ENCODE measurements around the gene GALNT2. TPM values are rescaled to one million over a fixed set of nuclear protein-coding genes. Genes with fewer than 3 reads are reported as not detected.

Gene GALNT2
- total and polyA plus RNA-seq, 10 of the 15 experiments (the other 5 are each of a cell fraction or from before 2014, with no cell fraction given) = 0.52 to 27.7 (median 16.3) TPM

DNA sequence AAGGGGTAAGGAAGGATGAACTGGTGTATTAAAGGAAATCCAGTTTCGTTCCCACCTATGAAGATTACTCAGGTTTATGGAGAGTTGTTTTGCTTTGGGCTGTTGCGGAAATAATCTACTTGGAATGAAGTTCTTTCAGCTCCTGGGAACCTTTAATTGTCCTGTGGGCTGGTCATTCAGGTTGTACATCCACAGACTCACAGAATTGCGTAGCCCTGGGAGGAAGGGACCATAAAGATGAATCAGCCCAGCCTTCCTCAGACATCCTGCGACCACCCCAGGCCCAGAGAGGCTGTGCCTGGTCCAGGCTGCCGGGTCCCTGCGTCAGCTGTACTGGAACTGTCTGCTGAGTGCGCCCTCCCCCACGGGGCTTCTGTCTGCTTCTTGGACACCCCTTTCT is 72.7 kb downstream of the GALNT2 start:
- no peaks in the 10 kb centered on the region for H4K20me1 ChIP-seq (ENCODE audit: control insufficient read depth, insufficient read depth)
- no TSS peak for BruUV-seq (replicated peaks)
- H3K79me2 ChIP-seq (ENCODE audit: control insufficient read depth, insufficient read depth, low read length) = peaks cover 1% of the 10 kb centered on the region; the same call in 1 of the 2 replicates
- WGBS (ENCODE audit: insufficient coverage, insufficient replicate concordance, low lambda C conversion rate, missing lambda C conversion rate) = 78% methylated on average over 8 of the region's 8 CpGs
- ChIA-PET RAD21 (ENCODE audit: unreplicated experiment) (no interaction called here), POLR2A (interaction anchor here (1.3 kb wide), 1 partner anchor 10 kb away, joined by 4 read pairs; no protein-coding TSS in a partner anchor), CTCF (interaction anchor here (1.1 kb wide), 1 partner anchor 16 kb away, joined by 4 read pairs; no protein-coding TSS in a partner anchor), SMC1A (ENCODE audit: uncharacterized antibody, unreplicated experiment) (interaction anchor here (0.9 kb wide), 1 partner anchor 10 kb away, joined by 3 read pairs; no protein-coding TSS in a partner anchor)
- FAIRE-seq = no peak
- H3K27ac ChIP-seq (ENCODE audit: control insufficient read depth, insufficient read depth) = no peak overlapping the region
- ATAC-seq = no peak
- H3K4me2 ChIP-seq (ENCODE audit: control insufficient read depth, insufficient read depth) = no peak overlapping the region
- H3K27me3 ChIP-seq (replicated peaks in 1 of 2; ENCODE audit: control insufficient read depth in 2 of 2, insufficient read depth in 2 of 2, low read length in 1 of 2) = no peaks in the 10 kb centered on the region
- intact Hi-C loops (cut with micrococcal nuclease; ENCODE audit: unreplicated experiment) = no loop called here
- in situ Hi-C loops (cut with MboI) = no loop called here
- TF ChIP-seq GATAD2B (conservative IDR thresholded peaks at IDR 0.05; ENCODE audit: low read depth) (no peak), KAT2A (conservative IDR thresholded peaks at IDR 0.05; ENCODE audit: control insufficient read depth, low read depth, low read length) (no peak), CREM (IDR thresholded peaks at IDR 0.05; ENCODE audit: low read depth) (no peak), SMC3 (IDR thresholded peaks at IDR 0.05; ENCODE audit: borderline replicate concordance, low read length) (no peak), BMI1 (IDR thresholded peaks at IDR 0.05; ENCODE audit: borderline replicate concordance) (no peak), BRCA1 (IDR thresholded peaks at IDR 0.05; ENCODE audit: low read depth, low read length) (no peak)
- TF ChIP-seq, protein P1, sequence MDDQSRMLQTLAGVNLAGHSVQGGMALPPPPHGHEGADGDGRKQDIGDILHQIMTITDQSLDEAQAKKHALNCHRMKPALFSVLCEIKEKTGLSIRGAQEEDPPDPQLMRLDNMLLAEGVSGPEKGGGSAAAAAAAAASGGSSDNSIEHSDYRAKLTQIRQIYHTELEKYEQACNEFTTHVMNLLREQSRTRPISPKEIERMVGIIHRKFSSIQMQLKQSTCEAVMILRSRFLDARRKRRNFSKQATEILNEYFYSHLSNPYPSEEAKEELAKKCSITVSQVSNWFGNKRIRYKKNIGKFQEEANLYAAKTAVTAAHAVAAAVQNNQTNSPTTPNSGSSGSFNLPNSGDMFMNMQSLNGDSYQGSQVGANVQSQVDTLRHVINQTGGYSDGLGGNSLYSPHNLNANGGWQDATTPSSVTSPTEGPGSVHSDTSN (IDR thresholded peaks at IDR 0.05; ENCODE audit: insufficient replicate concordance, low read depth, low read length) = no peak
- TF ChIP-seq, protein P2, sequence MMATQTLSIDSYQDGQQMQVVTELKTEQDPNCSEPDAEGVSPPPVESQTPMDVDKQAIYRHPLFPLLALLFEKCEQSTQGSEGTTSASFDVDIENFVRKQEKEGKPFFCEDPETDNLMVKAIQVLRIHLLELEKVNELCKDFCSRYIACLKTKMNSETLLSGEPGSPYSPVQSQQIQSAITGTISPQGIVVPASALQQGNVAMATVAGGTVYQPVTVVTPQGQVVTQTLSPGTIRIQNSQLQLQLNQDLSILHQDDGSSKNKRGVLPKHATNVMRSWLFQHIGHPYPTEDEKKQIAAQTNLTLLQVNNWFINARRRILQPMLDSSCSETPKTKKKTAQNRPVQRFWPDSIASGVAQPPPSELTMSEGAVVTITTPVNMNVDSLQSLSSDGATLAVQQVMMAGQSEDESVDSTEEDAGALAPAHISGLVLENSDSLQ (IDR thresholded peaks at IDR 0.05) = no peak
- H3K4me1 ChIP-seq (ENCODE audit: control insufficient read depth, insufficient read depth, low read length) = peaks cover 6% of the 10 kb centered on the region
- H3K36me3 ChIP-seq (ENCODE audit: control insufficient read depth in 2 of 2, insufficient read depth in 2 of 2, low read length in 1 of 2) = peaks cover 0 to 3% of the 10 kb centered on the region in 2 experiments; a peak in 3 of 4 replicates
- no peak for DNase-seq (ENCODE audit: low read depth, low spot score)
- no peak overlapping the region for H3K9ac ChIP-seq (ENCODE audit: control insufficient read depth, insufficient read depth, low read length)
- no peaks in the 10 kb centered on the region for H3K9me3 ChIP-seq (replicated peaks; ENCODE audit: control insufficient read depth, insufficient read depth, low read length)
- no peak overlapping the region for H3K4me3 ChIP-seq
- no peak overlapping the region for H2AFZ ChIP-seq (ENCODE audit: control insufficient read depth, low read depth, low read length)
